Endothelial cell (in vitro differentiated cells): ENCODE measurements around the gene TIMM50. TPM values are rescaled to one million over a fixed set of nuclear protein-coding genes. Genes with fewer than 3 reads are reported as not detected.

ENCODE experiments used
- DNase-seq: peaks from one replicate; pipeline ENCODE4 v3.0.0; 2021; ENCODE audit warnings: low spot score
- H3K27ac Mint-ChIP-seq: one replicate; pipeline ENCODE4 v1.8.0; 2021; ENCODE audit warnings: mixed read lengths, inconsistent platforms; ENCODE audit not compliant: unreplicated experiment
- H3K27me3 Mint-ChIP-seq: one replicate; pipeline ENCODE4 v1.8.0; 2021; ENCODE audit warnings: mild to moderate bottlenecking, moderate library complexity, mixed read lengths, inconsistent platforms; ENCODE audit not compliant: unreplicated experiment
- H3K36me3 Mint-ChIP-seq: one replicate; pipeline ENCODE4 v1.8.0; 2021; ENCODE audit warnings: mild to moderate bottlenecking, low read depth, mixed read lengths, inconsistent platforms; ENCODE audit not compliant: unreplicated experiment
- H3K4me1 Mint-ChIP-seq: one replicate; pipeline ENCODE4 v1.8.0; 2021; ENCODE audit warnings: mild to moderate bottlenecking, mixed read lengths, inconsistent platforms; ENCODE audit not compliant: unreplicated experiment
- H3K4me3 Mint-ChIP-seq: one replicate; pipeline ENCODE4 v1.8.0; 2021; ENCODE audit warnings: mild to moderate bottlenecking, mixed read lengths, inconsistent platforms; ENCODE audit not compliant: unreplicated experiment
- H3K9me3 Mint-ChIP-seq: one replicate; pipeline ENCODE4 v1.8.0; 2021; ENCODE audit warnings: mixed read lengths, inconsistent platforms; ENCODE audit not compliant: unreplicated experiment
- CTCF ChIP-seq: fragments of 200-600 bp; sonication (generic); IDR thresholded peaks from one replicate; pipeline ENCODE4 v1.5.0; 2021; ENCODE audit warnings: antibody characterized with exemption; ENCODE audit not compliant: unreplicated experiment
- total RNA-seq: library from RNA; stranded (reverse); fragmentation: NEBNext Ultra II Directional; extraction: Animal tissue kit (Norgen Biotek cat#: 25700); gene quantifications from one replicate; pipeline ENCODE4 v1.2.1, GENCODE V29; 2021; ENCODE audit not compliant: unreplicated experiment

TIMM50 gene
- total RNA-seq, 1 donor from 2014 or later = 86.2 TPM

- peaks cover 7% of the 10 kb centered on the region for H3K27me3 Mint-ChIP-seq
- DNase-seq = no peak
- H3K36me3 Mint-ChIP-seq = peaks cover 54% of the 10 kb centered on the region
- no peaks in the 10 kb centered on the region for H3K9me3 Mint-ChIP-seq
- peak overlapping the region; percentile 79 for H3K4me3 Mint-ChIP-seq
- no peak for TF ChIP-seq CTCF
- H3K27ac Mint-ChIP-seq = no peak overlapping the region
- H3K4me1 Mint-ChIP-seq = peaks cover 19% of the 10 kb centered on the region
Observed at GRCh38 chr19:39470724-39471339, 9.8 kb upstream of the TIMM50 start.

GRCh38 chr19:39471756-39472536, 8.7 kb upstream of the TIMM50 start:
- no peak for TF ChIP-seq CTCF
- Mint-ChIP-seq H3K27me3 (peaks cover 8% of the 10 kb centered on the region), H3K4me3 (peak overlapping the region; percentile 79), H3K27ac (no peak overlapping the region), H3K4me1 (peaks cover 27% of the 10 kb centered on the region), H3K9me3 (no peaks in the 10 kb centered on the region), H3K36me3 (peaks cover 52% of the 10 kb centered on the region)
- no peak for DNase-seq

- peaks cover 28% of the 10 kb centered on the region for H3K4me1 Mint-ChIP-seq
- no peak for TF ChIP-seq CTCF
- H3K36me3 Mint-ChIP-seq = peaks cover 49% of the 10 kb centered on the region
- no peak for DNase-seq
- peaks cover 8% of the 10 kb centered on the region for H3K27me3 Mint-ChIP-seq
- H3K4me3 Mint-ChIP-seq = no peak overlapping the region
- no peak overlapping the region for H3K27ac Mint-ChIP-seq
- no peaks in the 10 kb centered on the region for H3K9me3 Mint-ChIP-seq
Observed at GRCh38 chr19:39472746-39473442, 7.7 kb upstream of the TIMM50 start.

GRCh38 chr19:39473443-39473960, 7.1 kb upstream of the TIMM50 start:
- Mint-ChIP-seq H3K4me1 (peaks cover 30% of the 10 kb centered on the region), H3K4me3 (peak overlapping the region; percentile 59), H3K9me3 (no peaks in the 10 kb centered on the region), H3K27ac (no peak overlapping the region), H3K27me3 (peaks cover 8% of the 10 kb centered on the region), H3K36me3 (peaks cover 45% of the 10 kb centered on the region)
- DNase-seq = no peak
- no peak for TF ChIP-seq CTCF
